Gastrocnemius medialis (tissue), 4 donors: ENCODE measurements around the gene TRAF5. TPM values are rescaled to one million over a fixed set of nuclear protein-coding genes. Genes with fewer than 3 reads are reported as not detected.

Experiments
- ATAC-seq, 2 donors: fragments of 150-250 bp; one replicate each; pipeline ENCODE4 v1.9.1; 2016
- DNase-seq, 2 donors: peaks; one replicate each; pipeline ENCODE4 v3.0.0-alpha.2; 2019
- H3K27ac ChIP-seq, 4 donors: fragments of 200-600 bp; sonication (generic); 1 replicate in 1 of 4; 2 replicates in 3 of 4; pipeline ENCODE4 v1.5.1; 2016 to 2018; ENCODE audit warnings: mild to moderate bottlenecking in 2 of 4, moderate library complexity in 1 of 4
- H3K27me3 ChIP-seq, 3 donors: fragments of 200-600 bp; sonication (generic) in 2 of 3; 1 replicate in 1 of 3; 2 replicates in 2 of 3; pipeline versions ENCODE4 v1.5.1 to v1.6.0; 2016 to 2019; ENCODE audit warnings: mild to moderate bottlenecking in 1 of 3, moderate library complexity in 1 of 3
- H3K36me3 ChIP-seq, 2 donors: fragments of 200-600 bp; sonication (generic) in 1 of 2; one replicate each; pipeline ENCODE4 v1.5.1; 2017 to 2018
- H3K4me1 ChIP-seq, 2 donors: fragments of 200-600 bp; sonication (generic) in 1 of 2; one replicate each; pipeline ENCODE4 v1.5.1; 2016 to 2017; ENCODE audit warnings: mild to moderate bottlenecking in 2 of 2
- H3K4me3 ChIP-seq, 4 donors: fragments of 200-600 bp; sonication (generic) in 3 of 4; 1 replicate in 1 of 4; 2 replicates in 3 of 4; pipeline ENCODE4 v1.5.1; 2016 to 2019; ENCODE audit warnings: mild to moderate bottlenecking in 2 of 4
- H3K9me3 ChIP-seq, 3 donors: fragments of 200-600 bp; sonication (generic) in 2 of 3; 1 replicate in 1 of 3; 2 replicates in 2 of 3; pipeline ENCODE4 v1.5.1; 2016 to 2019
- CTCF ChIP-seq, 5 experiments: fragments of 450-650 bp in 3 of 5; fragments of 200-600 bp in 2 of 5; sonication (generic) in 2 of 5; IDR thresholded peaks in 4 of 5; conservative IDR thresholded peaks in 1 of 5; 1 replicate in 4 of 5; 2 replicates in 1 of 5; pipeline ENCODE4 v1.5.1; 2016 to 2019; ENCODE audit warnings: antibody characterized with exemption in 5 of 5, mild to moderate bottlenecking in 3 of 5, moderate library complexity in 3 of 5
- POLR2A ChIP-seq, 2 donors: fragments of 450-650 bp; IDR thresholded peaks; one replicate each; pipeline ENCODE4 v1.6.1; 2017; ENCODE audit warnings: antibody characterized with exemption in 2 of 2, mild to moderate bottlenecking in 2 of 2, moderate library complexity in 2 of 2
- in situ Hi-C, 4 donors: fragments of 200-750 bp; cut with MboI; loops; one replicate each; pipeline versions ENCODE4 v1.15.0 to v1.8.0; 2017; ENCODE audit warnings: low sequenced_read_pairs in 4 of 4
- intact Hi-C: fragments of 100-400 bp; cut with DNase I; formaldehyde crosslinking; loops from one replicate; pipeline ENCODE4 v1.15.1; 2023; ENCODE audit warnings: low total_unique reads
- total RNA-seq, 4 donors: library from RNA; depleted of rRNA; stranded (reverse); fragments of >200 nt; gene quantifications; one replicate each; pipeline versions ENCODE4 v1.1.0 to v1.2.3, GENCODE V29; 2016

The TRAF5 gene
- total RNA-seq, 4 donors from 2014 or later: 0.29 to 0.84 (median 0.60) TPM

GRCh38 chr1:211343607-211344006 is 17.0 kb downstream of the TRAF5 start:
- DNase-seq: no peak
- Histone ChIP-seq H3K4me1 (no peaks in the 10 kb centered on the region), H3K27ac (no peak overlapping the region), H3K4me3 (no peak overlapping the region), H3K9me3 (no peaks in the 10 kb centered on the region), H3K27me3 (no peaks in the 10 kb centered on the region), H3K36me3 (no peaks in the 10 kb centered on the region)
- TF ChIP-seq POLR2A (IDR thresholded peaks at IDR 0.05) (no peak), CTCF (IDR thresholded peaks at IDR 0.05 in 4 of 5, conservative IDR thresholded peaks at IDR 0.05 in 1 of 5) (no peak)
- ATAC-seq: no peak
- intact Hi-C loops: no loop called here
- in situ Hi-C loops: no loop called here

- Histone ChIP-seq H3K36me3 (no peaks in the 10 kb centered on the region), H3K4me1 (no peaks in the 10 kb centered on the region), H3K9me3 (no peaks in the 10 kb centered on the region), H3K27me3 (no peaks in the 10 kb centered on the region), H3K27ac (no peak overlapping the region), H3K4me3 (no peak overlapping the region)
- TF ChIP-seq CTCF (IDR thresholded peaks at IDR 0.05 in 4 of 5, conservative IDR thresholded peaks at IDR 0.05 in 1 of 5) (no peak), POLR2A (IDR thresholded peaks at IDR 0.05) (no peak)
- ATAC-seq (no peak), DNase-seq (no peak)
- intact Hi-C loops (no loop called here), in situ Hi-C loops (no loop called here)
Measured at GRCh38 chr1:211344152-211344618, 17.6 kb downstream of the TRAF5 start.

GRCh38 chr1:211345719-211346118 is 19.1 kb downstream of the TRAF5 start:
- H3K4me3 ChIP-seq: no peak overlapping the region
- intact Hi-C loops (no loop called here), in situ Hi-C loops (no loop called here)
- DNase-seq: no peak
- H3K27me3 ChIP-seq: no peaks in the 10 kb centered on the region
- H3K4me1 ChIP-seq: no peaks in the 10 kb centered on the region
- H3K27ac ChIP-seq: no peak overlapping the region
- TF ChIP-seq CTCF (IDR thresholded peaks at IDR 0.05 in 4 of 5, conservative IDR thresholded peaks at IDR 0.05 in 1 of 5) (no peak), POLR2A (IDR thresholded peaks at IDR 0.05) (no peak)
- ATAC-seq: no peak
- H3K36me3 ChIP-seq: no peaks in the 10 kb centered on the region
- H3K9me3 ChIP-seq: no peaks in the 10 kb centered on the region

- Histone ChIP-seq H3K9me3 (no peaks in the 10 kb centered on the region), H3K27me3 (no peaks in the 10 kb centered on the region), H3K36me3 (no peaks in the 10 kb centered on the region), H3K4me1 (no peaks in the 10 kb centered on the region), H3K4me3 (no peak overlapping the region), H3K27ac (no peak overlapping the region)
- ATAC-seq (no peak), DNase-seq (no peak)
- in situ Hi-C loops (no loop called here), intact Hi-C loops (no loop called here)
- TF ChIP-seq CTCF (IDR thresholded peaks at IDR 0.05 in 4 of 5, conservative IDR thresholded peaks at IDR 0.05 in 1 of 5) (no peak), POLR2A (IDR thresholded peaks at IDR 0.05) (no peak)
Measured at GRCh38 chr1:211347077-211347844, 20.6 kb downstream of the TRAF5 start.
